DND-41 (cell line): Measurements from ENCODE around the gene CD55.

Experiments used
- ATAC-seq: fragments of 200-7000 bp; cut with Tn5 transposase; 3 replicates; pipeline ENCODE4 v1.9.1; 2021; ENCODE audit warnings: low read depth; ENCODE audit not compliant: insufficient read depth
- DNase-seq: peaks from one replicate; pipeline ENCODE4 v3.0.0-alpha.2; 2020
- H2AFZ ChIP-seq: 2 replicates; pipeline ENCODE4 v1.6.0; 2012; ENCODE audit warnings: low read depth, low read length
- H3K27ac ChIP-seq: 2 replicates; pipeline ENCODE4 v1.5.1; 2012; ENCODE audit warnings: low read length, inconsistent platforms
- H3K27me3 ChIP-seq: fragments of 200-600 bp; sonication (generic); 2 replicates; pipeline ENCODE4 v1.6.0; 2012; ENCODE audit warnings: low read length, mild to moderate bottlenecking, inconsistent platforms; ENCODE audit not compliant: insufficient read depth, poor library complexity
- H3K36me3 ChIP-seq: 2 replicates; pipeline ENCODE4 v1.5.1; 2012; ENCODE audit warnings: low read length, inconsistent platforms; ENCODE audit not compliant: insufficient read depth
- H3K4me1 ChIP-seq: 2 replicates; pipeline ENCODE4 v1.5.1; 2012; ENCODE audit warnings: mild to moderate bottlenecking, low read length; ENCODE audit not compliant: insufficient read depth
- H3K4me2 ChIP-seq: 2 replicates; pipeline ENCODE4 v1.6.0; 2012; ENCODE audit warnings: mild to moderate bottlenecking, moderate library complexity, low read length, inconsistent platforms; ENCODE audit not compliant: insufficient read depth
- H3K4me3 ChIP-seq, 2 experiments: fragments of 200-600 bp in 1 of 2; shearing (Covaris generic) in 1 of 2; 2 replicates each; pipeline ENCODE4 v1.5.1; 2012 to 2016; ENCODE audit warnings: inconsistent platforms in 2 of 2, low read length in 2 of 2, mild to moderate bottlenecking in 2 of 2, low read depth in 1 of 2, moderate library complexity in 1 of 2
- H3K79me2 ChIP-seq: 2 replicates; pipeline ENCODE4 v1.6.0; 2012; ENCODE audit warnings: low read length, inconsistent platforms; ENCODE audit not compliant: insufficient read depth
- H3K9ac ChIP-seq: 2 replicates; pipeline ENCODE4 v1.6.0; 2012; ENCODE audit warnings: low read depth, mild to moderate bottlenecking, inconsistent platforms, low read length, moderate library complexity
- H3K9me3 ChIP-seq: 2 replicates; pipeline ENCODE4 v1.5.1; 2012; ENCODE audit warnings: low read length, moderate library complexity, mild to moderate bottlenecking, inconsistent platforms; ENCODE audit not compliant: insufficient read depth, severe bottlenecking
- H4K20me1 ChIP-seq: 2 replicates; pipeline ENCODE4 v1.6.0; 2012; ENCODE audit warnings: low read length; ENCODE audit not compliant: insufficient read depth
- EZH2 ChIP-seq: IDR thresholded peaks from 3 replicates; pipeline ENCODE4 v1.6.1; 2012; ENCODE audit warnings: borderline replicate concordance, low read depth, mild to moderate bottlenecking, moderate library complexity, low read length, inconsistent platforms; ENCODE audit not compliant: severe bottlenecking
- TF ChIP-seq, protein P1 (sequence below): IDR thresholded peaks from 2 replicates; pipeline ENCODE4 v1.5.1; 2012; ENCODE audit warnings: borderline replicate concordance, low read length, moderate library complexity, mild to moderate bottlenecking; ENCODE audit not compliant: poor library complexity, severe bottlenecking; ENCODE audit errors: extremely low read depth

The CD55 gene

DNA sequence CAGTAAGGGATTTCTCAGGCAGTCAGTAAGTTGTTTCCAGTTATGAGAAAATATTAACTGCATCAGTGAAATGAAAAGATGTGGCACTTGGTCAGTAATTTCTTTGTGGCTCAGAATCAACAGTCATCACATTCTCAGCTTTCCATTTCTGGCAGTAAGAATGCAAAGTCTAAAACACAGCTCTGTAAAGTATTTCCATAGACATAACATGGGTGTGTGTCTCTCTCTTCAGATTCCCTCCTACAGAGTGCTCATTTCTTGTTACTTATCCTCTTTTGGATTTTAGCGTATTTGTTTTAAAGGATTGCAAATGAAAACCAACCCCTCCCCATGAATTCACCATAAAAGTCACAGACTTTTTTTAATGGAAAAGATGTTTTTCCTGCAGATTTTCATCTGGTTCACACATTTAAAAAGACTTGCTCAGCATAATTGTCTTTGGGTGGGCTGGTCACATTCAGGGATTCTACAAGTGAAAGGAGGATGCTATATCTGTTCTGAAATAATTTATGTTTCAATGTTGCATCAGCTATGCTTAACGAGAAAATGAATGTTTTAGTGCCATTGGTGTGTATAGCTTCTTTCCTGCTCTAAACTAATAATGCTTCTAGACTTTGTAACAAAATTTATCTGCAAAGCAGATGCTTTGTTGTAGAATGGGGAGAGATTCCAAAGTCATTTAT is 34.6 kb upstream of the CD55 start:
- Histone ChIP-seq H4K20me1 (no peaks in the 10 kb centered on the region), H3K4me2 (no peak overlapping the region), H2AFZ (no peak overlapping the region), H3K4me3 (no peak overlapping the region), H3K36me3 (no peaks in the 10 kb centered on the region), H3K27ac (no peak overlapping the region), H3K9me3 (peaks cover 6% of the 10 kb centered on the region), H3K27me3 (no peaks in the 10 kb centered on the region), H3K9ac (no peak overlapping the region), H3K79me2 (no peaks in the 10 kb centered on the region), H3K4me1 (peaks cover 5% of the 10 kb centered on the region; the same call in 1 of the 2 replicates)
- ATAC-seq: no peak
- no peak for TF ChIP-seq EZH2
- TF ChIP-seq, protein P1, sequence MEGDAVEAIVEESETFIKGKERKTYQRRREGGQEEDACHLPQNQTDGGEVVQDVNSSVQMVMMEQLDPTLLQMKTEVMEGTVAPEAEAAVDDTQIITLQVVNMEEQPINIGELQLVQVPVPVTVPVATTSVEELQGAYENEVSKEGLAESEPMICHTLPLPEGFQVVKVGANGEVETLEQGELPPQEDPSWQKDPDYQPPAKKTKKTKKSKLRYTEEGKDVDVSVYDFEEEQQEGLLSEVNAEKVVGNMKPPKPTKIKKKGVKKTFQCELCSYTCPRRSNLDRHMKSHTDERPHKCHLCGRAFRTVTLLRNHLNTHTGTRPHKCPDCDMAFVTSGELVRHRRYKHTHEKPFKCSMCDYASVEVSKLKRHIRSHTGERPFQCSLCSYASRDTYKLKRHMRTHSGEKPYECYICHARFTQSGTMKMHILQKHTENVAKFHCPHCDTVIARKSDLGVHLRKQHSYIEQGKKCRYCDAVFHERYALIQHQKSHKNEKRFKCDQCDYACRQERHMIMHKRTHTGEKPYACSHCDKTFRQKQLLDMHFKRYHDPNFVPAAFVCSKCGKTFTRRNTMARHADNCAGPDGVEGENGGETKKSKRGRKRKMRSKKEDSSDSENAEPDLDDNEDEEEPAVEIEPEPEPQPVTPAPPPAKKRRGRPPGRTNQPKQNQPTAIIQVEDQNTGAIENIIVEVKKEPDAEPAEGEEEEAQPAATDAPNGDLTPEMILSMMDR: no peak
- DNase-seq: no peak

DNA sequence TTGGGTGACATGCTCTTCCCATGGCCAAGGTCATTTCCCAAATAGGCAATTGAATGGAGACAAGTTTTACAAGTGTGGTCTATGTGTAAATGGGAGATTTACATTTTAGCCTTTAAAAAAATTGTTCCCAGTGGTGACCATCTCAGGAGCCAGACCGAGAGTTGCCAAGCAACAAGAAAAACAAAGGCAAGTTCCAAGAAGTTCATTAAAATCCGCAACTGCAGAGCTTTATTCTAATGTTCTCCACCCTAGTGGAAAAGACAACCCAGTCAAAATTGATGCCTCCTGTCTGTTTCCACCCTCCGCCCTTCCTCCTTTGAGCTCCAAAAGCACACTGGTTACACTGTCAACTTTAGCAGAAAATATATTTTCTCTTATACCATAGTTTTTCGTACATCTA is 33.2 kb upstream of the CD55 start:
- H3K27me3 ChIP-seq: no peaks in the 10 kb centered on the region
- H3K27ac ChIP-seq: no peak overlapping the region
- no peak for TF ChIP-seq EZH2
- TF ChIP-seq, protein P1: no peak
- H4K20me1 ChIP-seq: no peaks in the 10 kb centered on the region
- no peak overlapping the region for H3K9ac ChIP-seq
- H3K79me2 ChIP-seq: no peaks in the 10 kb centered on the region
- no peak overlapping the region for H3K4me2 ChIP-seq
- H3K9me3 ChIP-seq: peaks cover 8% of the 10 kb centered on the region
- ATAC-seq: no peak
- DNase-seq: no peak
- H3K4me1 ChIP-seq: no peaks in the 10 kb centered on the region
- no peak overlapping the region for H2AFZ ChIP-seq
- no peak overlapping the region for H3K4me3 ChIP-seq
- H3K36me3 ChIP-seq: no peaks in the 10 kb centered on the region

DNA sequence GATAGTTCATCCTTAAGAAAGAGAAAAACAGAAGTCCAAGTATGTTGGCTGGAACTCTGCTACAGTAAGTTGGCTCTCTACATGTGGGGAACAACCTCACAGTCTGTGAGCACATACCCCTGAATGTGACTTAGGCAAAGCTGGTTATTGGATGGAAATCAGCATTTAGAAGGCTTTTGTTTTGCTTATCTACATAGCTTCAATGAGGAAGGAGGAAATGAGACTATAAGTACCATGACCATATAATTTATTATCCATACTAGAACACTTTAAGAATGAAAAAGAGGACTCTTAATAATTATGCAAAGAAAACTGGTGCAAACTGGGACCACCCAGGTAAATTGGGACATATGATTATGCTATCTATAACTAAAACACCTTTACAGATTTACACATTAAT is 31.7 kb upstream of the CD55 start:
- Histone ChIP-seq H4K20me1 (no peaks in the 10 kb centered on the region), H3K27me3 (no peaks in the 10 kb centered on the region), H3K79me2 (no peaks in the 10 kb centered on the region), H3K27ac (no peak overlapping the region), H2AFZ (no peak overlapping the region), H3K9me3 (peaks cover 8% of the 10 kb centered on the region), H3K4me1 (no peaks in the 10 kb centered on the region), H3K36me3 (no peaks in the 10 kb centered on the region), H3K9ac (no peak overlapping the region), H3K4me3 (no peak overlapping the region), H3K4me2 (no peak overlapping the region)
- DNase-seq (no peak), ATAC-seq (no peak)
- TF ChIP-seq EZH2: no peak
- TF ChIP-seq, protein P1: no peak

- no peaks in the 10 kb centered on the region for H3K79me2 ChIP-seq
- H3K4me1 ChIP-seq: no peaks in the 10 kb centered on the region
- no peaks in the 10 kb centered on the region for H3K27me3 ChIP-seq
- DNase-seq: no peak
- H4K20me1 ChIP-seq: no peaks in the 10 kb centered on the region
- no peak overlapping the region for H3K27ac ChIP-seq
- TF ChIP-seq, protein P1: no peak
- no peak for TF ChIP-seq EZH2
- no peak overlapping the region for H3K4me3 ChIP-seq
- ATAC-seq: no peak
- no peak overlapping the region for H3K4me2 ChIP-seq
- H3K9me3 ChIP-seq: peaks cover 8% of the 10 kb centered on the region
- H2AFZ ChIP-seq: no peak overlapping the region
- H3K9ac ChIP-seq: no peak overlapping the region
- H3K36me3 ChIP-seq: no peaks in the 10 kb centered on the region
Observed at GRCh38 chr1:207291723-207292122, 29.8 kb upstream of the CD55 start.
